ENCODE measurements around the gene ISLR.
A peak's percentile ranks its signal among the peaks of the same experiment; 100 is the strongest.

Gene ISLR

GRCh38 chr15:74173380-74174218 is at the start of gene ISLR:
TSS of gene ISLR (plus strand) at chr15:74173710. CDS start at chr15:74174859, 1,149 bp downstream.
- no peak for DNase-seq

GRCh38 chr15:74124196-74124595 is 49.3 kb upstream of the ISLR start:
- DNase-seq: no peak

- no peak for DNase-seq
Measured at GRCh38 chr15:74124759-74125158, 48.8 kb upstream of the ISLR start.

GRCh38 chr15:74127255-74127953 is 46.1 kb upstream of the ISLR start:
- peak; percentile 43 for DNase-seq

- no peak for DNase-seq
Measured at GRCh38 chr15:74127954-74128784, 45.3 kb upstream of the ISLR start.

- no peak for DNase-seq
Measured at GRCh38 chr15:74128785-74129585, 44.5 kb upstream of the ISLR start.

- no peak for DNase-seq
Measured at GRCh38 chr15:74129586-74130154, 43.8 kb upstream of the ISLR start.

- no peak for DNase-seq
Measured at GRCh38 chr15:74130155-74130848, 43.2 kb upstream of the ISLR start, which contains the start of gene ISLR2. TSS of gene ISLR2 (plus strand) at chr15:74130586. CDS start at chr15:74132755, 2,169 bp downstream.

GRCh38 chr15:74130849-74131627 is 42.5 kb upstream of the ISLR start:
- no peak for DNase-seq

GRCh38 chr15:74131628-74132413 is 41.7 kb upstream of the ISLR start:
- DNase-seq: no peak

GRCh38 chr15:74132681-74133651 is 40.5 kb upstream of the ISLR start:
- no peak for DNase-seq

- no peak for DNase-seq
Measured at GRCh38 chr15:74133694-74134386, 39.7 kb upstream of the ISLR start.

- DNase-seq: no peak
Measured at GRCh38 chr15:74134387-74135027, 39.0 kb upstream of the ISLR start.

GRCh38 chr15:74135041-74135565 is 38.4 kb upstream of the ISLR start:
- DNase-seq: no peak

GRCh38 chr15:74136540-74136813 is 37.0 kb upstream of the ISLR start:
- DNase-seq: no peak

- no peak for DNase-seq
Measured at GRCh38 chr15:74136814-74137536, 36.5 kb upstream of the ISLR start.

GRCh38 chr15:74137537-74137894 is 36.0 kb upstream of the ISLR start:
- DNase-seq: no peak

All from DMS 273 treated with DMSO at 0.1 percent for 48 hours (cell line).